Peyer's patch (tissue), 4 donors: ENCODE measurements around the gene KCTD7.
"Not testable (repeated sequence)": the region's sequence is repeated elsewhere in the genome, so short reads cannot be mapped to it uniquely, and the experiment has no call there.

ENCODE experiments used
- POLR2A ChIP-seq, 2 donors: fragments of 450-650 bp; IDR thresholded peaks; one replicate each; pipeline ENCODE4 v1.5.1; 2017; ENCODE audit warnings: antibody characterized with exemption in 2 of 2, mild to moderate bottlenecking in 2 of 2, moderate library complexity in 2 of 2
- TF ChIP-seq, protein P1 (sequence below), 6 experiments: fragments of 450-650 bp in 4 of 6; fragments of 200-600 bp in 2 of 6; sonication (generic) in 1 of 6; IDR thresholded peaks; one replicate each; pipeline ENCODE4 v1.5.1; 2017 to 2019; ENCODE audit warnings: antibody characterized with exemption in 6 of 6, mild to moderate bottlenecking in 3 of 6, moderate library complexity in 1 of 6

DNA sequence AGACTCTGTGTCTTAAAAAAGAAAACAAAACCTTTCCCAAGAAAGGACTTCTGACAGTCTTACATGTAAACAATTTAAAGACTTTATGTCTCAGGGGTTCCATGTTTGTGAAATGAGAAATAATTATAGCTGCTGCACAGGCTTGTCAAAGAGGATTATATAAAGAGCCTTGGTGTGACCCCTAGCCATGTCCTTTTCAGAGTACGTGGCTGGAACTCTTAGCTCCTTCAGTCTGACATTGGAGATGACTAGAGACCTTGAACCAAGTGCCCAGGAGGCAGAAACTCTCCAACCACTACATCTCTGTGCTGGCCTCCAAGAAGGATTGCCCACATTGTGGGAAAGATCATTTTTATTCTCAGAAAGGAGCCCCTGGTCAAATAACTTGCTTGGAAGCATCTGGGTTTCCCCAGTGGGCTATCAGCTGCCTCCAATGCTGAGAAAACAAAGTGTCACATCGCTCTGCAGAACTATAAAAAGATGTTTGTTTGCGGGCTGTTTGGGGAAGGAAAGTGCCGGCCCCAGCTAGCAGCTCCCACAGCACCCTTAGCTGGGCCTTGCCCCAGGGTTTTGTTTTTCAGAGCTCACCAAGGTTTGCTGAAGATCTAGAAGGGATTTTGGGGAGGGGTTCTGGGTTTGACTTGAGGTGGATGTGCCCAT, 6.8 kb downstream of the KCTD7 start:
- TF ChIP-seq, protein P1, sequence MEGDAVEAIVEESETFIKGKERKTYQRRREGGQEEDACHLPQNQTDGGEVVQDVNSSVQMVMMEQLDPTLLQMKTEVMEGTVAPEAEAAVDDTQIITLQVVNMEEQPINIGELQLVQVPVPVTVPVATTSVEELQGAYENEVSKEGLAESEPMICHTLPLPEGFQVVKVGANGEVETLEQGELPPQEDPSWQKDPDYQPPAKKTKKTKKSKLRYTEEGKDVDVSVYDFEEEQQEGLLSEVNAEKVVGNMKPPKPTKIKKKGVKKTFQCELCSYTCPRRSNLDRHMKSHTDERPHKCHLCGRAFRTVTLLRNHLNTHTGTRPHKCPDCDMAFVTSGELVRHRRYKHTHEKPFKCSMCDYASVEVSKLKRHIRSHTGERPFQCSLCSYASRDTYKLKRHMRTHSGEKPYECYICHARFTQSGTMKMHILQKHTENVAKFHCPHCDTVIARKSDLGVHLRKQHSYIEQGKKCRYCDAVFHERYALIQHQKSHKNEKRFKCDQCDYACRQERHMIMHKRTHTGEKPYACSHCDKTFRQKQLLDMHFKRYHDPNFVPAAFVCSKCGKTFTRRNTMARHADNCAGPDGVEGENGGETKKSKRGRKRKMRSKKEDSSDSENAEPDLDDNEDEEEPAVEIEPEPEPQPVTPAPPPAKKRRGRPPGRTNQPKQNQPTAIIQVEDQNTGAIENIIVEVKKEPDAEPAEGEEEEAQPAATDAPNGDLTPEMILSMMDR (IDR thresholded peaks at IDR 0.05), result not testable (repeated sequence)
- not testable (repeated sequence) for TF ChIP-seq POLR2A (IDR thresholded peaks at IDR 0.05)
